PC-9 (cell line): ENCODE data around the gene RPA3.

Source experiments
- CTCF ChIP-seq: fragments of 200-600 bp; sonication (generic); conservative IDR thresholded peaks from 2 replicates; pipeline ENCODE4 v1.6.1; 2017; ENCODE audit warnings: mixed run types, antibody characterized with exemption, mild to moderate bottlenecking, moderate library complexity
- EZH2 ChIP-seq: fragments of 200-600 bp; sonication (generic); IDR thresholded peaks from 2 replicates; pipeline ENCODE4 v1.8.0; 2017; ENCODE audit warnings: antibody characterized with exemption, low read depth

- TF ChIP-seq CTCF (no peak), EZH2 (no peak)
Measured at GRCh38 chr7:7641129-7641663, 77.2 kb downstream of the RPA3 start.
